K562 (cell line): ENCODE data around the gene HLF. TPM values are rescaled to one million over a fixed set of nuclear protein-coding genes. Genes with fewer than 3 reads are reported as not detected.

Experiments
- ATF7 ChIP-seq: fragments of 450-650 bp; IDR thresholded peaks from 2 replicates; pipeline ENCODE4 v1.7.1; 2014; ENCODE audit warnings: mild to moderate bottlenecking, moderate library complexity
- CREB3L1 ChIP-seq: fragments of 450-650 bp; IDR thresholded peaks from 2 replicates; pipeline ENCODE4 v1.6.1; 2014; ENCODE audit warnings: low read depth, mild to moderate bottlenecking, moderate library complexity, borderline replicate concordance
- EZH2 ChIP-seq: IDR thresholded peaks from 2 replicates; pipeline ENCODE4 v1.6.1; 2012; ENCODE audit warnings: low read depth, mild to moderate bottlenecking, inconsistent platforms, low read length, borderline replicate concordance
- FOXO4 ChIP-seq: fragments of 450-650 bp; formaldehyde crosslinking; IDR thresholded peaks from 2 replicates; pipeline ENCODE4 v1.4.0; 2020; ENCODE audit warnings: mild to moderate bottlenecking, moderate library complexity
- MGA ChIP-seq: fragments of 450-650 bp; IDR thresholded peaks from 2 replicates; pipeline ENCODE4 v1.6.1; 2016; ENCODE audit warnings: mild to moderate bottlenecking, moderate library complexity
- MNT ChIP-seq, 2 experiments: fragments of 450-650 bp; conservative IDR thresholded peaks; 2 replicates each; pipeline ENCODE4 v1.6.1; 2017; ENCODE audit warnings: mild to moderate bottlenecking in 2 of 2, moderate library complexity in 2 of 2
- POLR2H ChIP-seq: IDR thresholded peaks from 2 replicates; pipeline ENCODE4 v1.6.1; 2016; ENCODE audit warnings: missing genetic modification characterization, low read depth, mild to moderate bottlenecking, control low read depth, missing compliant biosample characterization, moderate library complexity
- RB1 ChIP-seq: fragments of 450-650 bp; IDR thresholded peaks from 2 replicates; pipeline ENCODE4 v1.6.1; 2017; ENCODE audit warnings: low read depth, mild to moderate bottlenecking
- ZNF146 ChIP-seq: IDR thresholded peaks from one replicate; pipeline ENCODE4 v1.6.1; 2018; ENCODE audit warnings: missing compliant biosample characterization; ENCODE audit not compliant: unreplicated experiment
- ZNF778 ChIP-seq: fragments of 450-650 bp; formaldehyde crosslinking; IDR thresholded peaks from 2 replicates; pipeline ENCODE4 v1.4.0; 2020; ENCODE audit warnings: mild to moderate bottlenecking, moderate library complexity
- ZNF785 ChIP-seq: fragments of 250-450 bp; sonication (Bioruptor Pico); IDR thresholded peaks from 2 replicates; pipeline ENCODE4 v1.4.0; 2020; ENCODE audit warnings: mild to moderate bottlenecking
- polyA plus RNA-seq, 8 experiments: library from polyadenylated mRNA; depleted of rRNA in 4 of 8; stranded (reverse) in 5 of 8; unstranded in 3 of 8; fragments of >200 nt; fragmentation: Nextera tagmentation in 2 of 8; fragmentation: Illumina TruSeq in 1 of 8; extraction: Ambion mirVana in 2 of 8; extraction: Trizol in 1 of 8; gene quantifications; 2 replicates each; pipeline versions ENCODE4 v1.2.1 to v1.2.3, GENCODE V29; 2011 to 2014; ENCODE audit warnings: inconsistent platforms in 1 of 8, missing spikeins in 1 of 8
- total RNA-seq, 7 experiments: library from RNA; depleted of rRNA in 6 of 7; stranded (reverse); fragments of >200 nt in 6 of 7; fragmentation: Illumina TruSeq in 2 of 7; extraction: Trizol in 2 of 7; gene quantifications; 2 replicates each; pipeline versions ENCODE4 v1.2.1 to v1.2.3, GENCODE V29; 2011 to 2021; ENCODE audit warnings: low replicate concordance in 1 of 7

HLF gene
- total and polyA plus RNA-seq, 9 of the 15 experiments (the other 6 are each of a cell fraction or from before 2014, with no cell fraction given): 0.03 to 0.24 (median 0.09) TPM

- peak; percentile 98 for TF ChIP-seq MGA
- TF ChIP-seq EZH2: no peak
- no peak for TF ChIP-seq ZNF778 (CRISPR knock-in tag)
- no peak for TF ChIP-seq FOXO4
- TF ChIP-seq POLR2H (tag): no peak
- peak; percentile 65; the same call in 1 of the 2 replicates for TF ChIP-seq CREB3L1
- peak; percentile 36; the same call in 1 of the 2 replicates for TF ChIP-seq RB1
- peak; percentile 98 for TF ChIP-seq MNT (conservative IDR thresholded peaks at IDR 0.05)
- no peak for TF ChIP-seq ZNF146 (CRISPR knock-in tag)
- 0 out of 2 replicates have a peak, but pooled peaks have one; percentile 31 for TF ChIP-seq ATF7
- TF ChIP-seq ZNF785 (CRISPR knock-in tag): no peak
These were observed 26.4 kb upstream of the HLF start (continued) for GRCh38 chr17:55238179-55238930.
